Ovary (tissue), 3 donors: ENCODE measurements around the gene TRIM39.

Source experiments
- POLR2A ChIP-seq: fragments of 450-650 bp; IDR thresholded peaks from one replicate; pipeline ENCODE4 v1.6.1; 2017; ENCODE audit warnings: antibody characterized with exemption, mild to moderate bottlenecking, moderate library complexity
- TF ChIP-seq, protein P1 (sequence below), 3 donors: fragments of 450-650 bp in 2 of 3; fragments of 200-600 bp in 1 of 3; IDR thresholded peaks; one replicate each; pipeline versions ENCODE4 v1.5.1 to v1.8.0; 2016 to 2022; ENCODE audit warnings: antibody characterized with exemption in 3 of 3, mild to moderate bottlenecking in 1 of 3
- donor health status: DM: no; HTN: no; CAD: no.

DNA sequence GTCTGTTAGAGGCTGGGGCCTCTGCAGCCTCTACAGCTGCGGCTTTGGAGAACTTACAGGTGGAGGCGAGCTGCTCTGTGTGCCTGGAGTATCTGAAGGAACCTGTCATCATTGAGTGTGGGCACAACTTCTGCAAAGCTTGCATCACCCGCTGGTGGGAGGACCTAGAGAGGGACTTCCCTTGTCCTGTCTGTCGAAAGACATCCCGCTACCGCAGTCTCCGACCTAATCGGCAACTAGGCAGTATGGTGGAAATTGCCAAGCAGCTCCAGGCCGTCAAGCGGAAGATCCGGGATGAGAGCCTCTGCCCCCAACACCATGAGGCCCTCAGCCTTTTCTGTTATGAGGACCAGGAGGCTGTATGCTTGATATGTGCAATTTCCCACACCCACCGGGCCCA is 2.6 kb downstream of the TRIM39 start:
- TF ChIP-seq, protein P1, sequence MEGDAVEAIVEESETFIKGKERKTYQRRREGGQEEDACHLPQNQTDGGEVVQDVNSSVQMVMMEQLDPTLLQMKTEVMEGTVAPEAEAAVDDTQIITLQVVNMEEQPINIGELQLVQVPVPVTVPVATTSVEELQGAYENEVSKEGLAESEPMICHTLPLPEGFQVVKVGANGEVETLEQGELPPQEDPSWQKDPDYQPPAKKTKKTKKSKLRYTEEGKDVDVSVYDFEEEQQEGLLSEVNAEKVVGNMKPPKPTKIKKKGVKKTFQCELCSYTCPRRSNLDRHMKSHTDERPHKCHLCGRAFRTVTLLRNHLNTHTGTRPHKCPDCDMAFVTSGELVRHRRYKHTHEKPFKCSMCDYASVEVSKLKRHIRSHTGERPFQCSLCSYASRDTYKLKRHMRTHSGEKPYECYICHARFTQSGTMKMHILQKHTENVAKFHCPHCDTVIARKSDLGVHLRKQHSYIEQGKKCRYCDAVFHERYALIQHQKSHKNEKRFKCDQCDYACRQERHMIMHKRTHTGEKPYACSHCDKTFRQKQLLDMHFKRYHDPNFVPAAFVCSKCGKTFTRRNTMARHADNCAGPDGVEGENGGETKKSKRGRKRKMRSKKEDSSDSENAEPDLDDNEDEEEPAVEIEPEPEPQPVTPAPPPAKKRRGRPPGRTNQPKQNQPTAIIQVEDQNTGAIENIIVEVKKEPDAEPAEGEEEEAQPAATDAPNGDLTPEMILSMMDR (IDR thresholded peaks at IDR 0.05): no peak
- TF ChIP-seq POLR2A: no peak
